Esophagus muscularis mucosa (tissue), 4 donors: ENCODE data around the gene AJUBA. TPM values are rescaled to one million over a fixed set of nuclear protein-coding genes. Genes with fewer than 3 reads are reported as not detected.

Source experiments
- DNase-seq: peaks from one replicate; pipeline ENCODE4 v3.0.0-alpha.2; 2017; ENCODE audit errors: extremely low spot score
- H3K27ac ChIP-seq, 4 donors: fragments of 200-600 bp; sonication (generic); replicated peaks in 1 of 4; 1 replicate in 3 of 4; 2 replicates in 1 of 4; pipeline ENCODE4 v1.5.1; 2016 to 2019; ENCODE audit warnings: mild to moderate bottlenecking in 1 of 4
- H3K27me3 ChIP-seq, 4 donors: fragments of 200-600 bp; sonication (generic); one replicate each; pipeline versions ENCODE4 v1.5.1 to v1.6.0; 2016 to 2019
- H3K36me3 ChIP-seq, 4 donors: fragments of 200-600 bp; sonication (generic); one replicate each; pipeline ENCODE4 v1.5.1; 2016 to 2019
- H3K4me1 ChIP-seq, 4 donors: fragments of 200-600 bp; sonication (generic); one replicate each; pipeline ENCODE4 v1.5.1; 2016 to 2019
- H3K4me3 ChIP-seq, 4 donors: fragments of 200-600 bp; sonication (generic); 1 replicate in 2 of 4; 2 replicates in 2 of 4; pipeline ENCODE4 v1.5.1; 2016 to 2019; ENCODE audit warnings: mild to moderate bottlenecking in 4 of 4, moderate library complexity in 1 of 4
- H3K9me3 ChIP-seq, 4 donors: fragments of 200-600 bp; sonication (generic); 1 replicate in 3 of 4; 2 replicates in 1 of 4; pipeline ENCODE4 v1.5.1; 2016 to 2019
- EP300 ChIP-seq: sonication (generic); formaldehyde crosslinking; IDR thresholded peaks from one replicate; pipeline ENCODE4 v1.6.1; 2017; ENCODE audit warnings: antibody characterized with exemption
- POLR2A ChIP-seq: fragments of 450-650 bp; IDR thresholded peaks from one replicate; pipeline ENCODE4 v1.6.1; 2017; ENCODE audit warnings: antibody characterized with exemption, moderate library complexity, mild to moderate bottlenecking, low read depth
- POLR2AphosphoS5 ChIP-seq, 2 donors: sonication (generic); formaldehyde crosslinking; IDR thresholded peaks; one replicate each; pipeline ENCODE4 v1.6.1; 2017; ENCODE audit warnings: antibody characterized with exemption in 2 of 2
- WGBS: methylation state at CpG from one replicate; pipeline ENCODE4 v1.1.5; 2018; 5-methylcytosine and 5-hydroxymethylcytosine counted together
- intact Hi-C: fragments of 100-400 bp; cut with DNase I; formaldehyde crosslinking; loops from one replicate; pipeline ENCODE4 v1.15.1; 2023
- total RNA-seq, 4 donors: library from RNA; depleted of rRNA; stranded (reverse); fragments of >200 nt; gene quantifications; one replicate each; pipeline versions ENCODE4 v1.1.0 to v1.2.1, GENCODE V29; 2016
- TF ChIP-seq, protein P1 (sequence below), 3 experiments: fragments of 200-600 bp in 2 of 3; fragments of 450-650 bp in 1 of 3; sonication (generic) in 2 of 3; IDR thresholded peaks; one replicate each; pipeline ENCODE4 v1.5.1; 2017 to 2019; ENCODE audit warnings: antibody characterized with exemption in 3 of 3, mild to moderate bottlenecking in 2 of 3, moderate library complexity in 1 of 3

AJUBA gene
- total RNA-seq, 4 donors from 2014 or later: 7.0 to 32.5 (median 17.9) TPM

DNA sequence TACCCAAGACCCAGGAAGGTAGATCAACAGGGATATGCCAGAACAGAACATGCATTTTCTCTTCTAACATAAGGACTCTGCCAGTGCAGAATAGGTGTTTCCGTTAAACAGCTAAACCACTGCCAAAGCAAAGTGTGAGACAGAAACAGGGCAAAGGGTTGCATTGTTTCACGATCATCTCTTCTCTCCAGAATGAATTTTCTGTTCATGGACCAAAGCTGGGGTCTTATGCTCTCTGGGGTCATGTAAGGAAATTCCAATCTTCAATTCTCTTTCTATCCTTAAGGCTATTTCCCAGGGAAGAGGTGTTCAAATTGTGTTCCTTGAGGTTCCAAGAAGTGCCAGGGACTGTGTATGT is 41.4 kb upstream of the AJUBA start:
- Histone ChIP-seq H3K4me3 (no peak overlapping the region), H3K9me3 (no peaks in the 10 kb centered on the region), H3K36me3 (peaks cover 11 to 44% (median 36%) of the 10 kb centered on the region in 4 donors), H3K27me3 (no peaks in the 10 kb centered on the region), H3K27ac (no peak overlapping the region), H3K4me1 (peaks cover 0 to 16% (median 6%) of the 10 kb centered on the region in 4 donors)
- WGBS: 90% methylated on average over 2 of the region's 2 CpGs
- no peak for DNase-seq
- intact Hi-C loops: no loop called here
- TF ChIP-seq EP300 (no peak), POLR2AphosphoS5 (IDR thresholded peaks at IDR 0.05) (no peak), POLR2A (no peak)
- TF ChIP-seq, protein P1, sequence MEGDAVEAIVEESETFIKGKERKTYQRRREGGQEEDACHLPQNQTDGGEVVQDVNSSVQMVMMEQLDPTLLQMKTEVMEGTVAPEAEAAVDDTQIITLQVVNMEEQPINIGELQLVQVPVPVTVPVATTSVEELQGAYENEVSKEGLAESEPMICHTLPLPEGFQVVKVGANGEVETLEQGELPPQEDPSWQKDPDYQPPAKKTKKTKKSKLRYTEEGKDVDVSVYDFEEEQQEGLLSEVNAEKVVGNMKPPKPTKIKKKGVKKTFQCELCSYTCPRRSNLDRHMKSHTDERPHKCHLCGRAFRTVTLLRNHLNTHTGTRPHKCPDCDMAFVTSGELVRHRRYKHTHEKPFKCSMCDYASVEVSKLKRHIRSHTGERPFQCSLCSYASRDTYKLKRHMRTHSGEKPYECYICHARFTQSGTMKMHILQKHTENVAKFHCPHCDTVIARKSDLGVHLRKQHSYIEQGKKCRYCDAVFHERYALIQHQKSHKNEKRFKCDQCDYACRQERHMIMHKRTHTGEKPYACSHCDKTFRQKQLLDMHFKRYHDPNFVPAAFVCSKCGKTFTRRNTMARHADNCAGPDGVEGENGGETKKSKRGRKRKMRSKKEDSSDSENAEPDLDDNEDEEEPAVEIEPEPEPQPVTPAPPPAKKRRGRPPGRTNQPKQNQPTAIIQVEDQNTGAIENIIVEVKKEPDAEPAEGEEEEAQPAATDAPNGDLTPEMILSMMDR (IDR thresholded peaks at IDR 0.05): no peak

DNA sequence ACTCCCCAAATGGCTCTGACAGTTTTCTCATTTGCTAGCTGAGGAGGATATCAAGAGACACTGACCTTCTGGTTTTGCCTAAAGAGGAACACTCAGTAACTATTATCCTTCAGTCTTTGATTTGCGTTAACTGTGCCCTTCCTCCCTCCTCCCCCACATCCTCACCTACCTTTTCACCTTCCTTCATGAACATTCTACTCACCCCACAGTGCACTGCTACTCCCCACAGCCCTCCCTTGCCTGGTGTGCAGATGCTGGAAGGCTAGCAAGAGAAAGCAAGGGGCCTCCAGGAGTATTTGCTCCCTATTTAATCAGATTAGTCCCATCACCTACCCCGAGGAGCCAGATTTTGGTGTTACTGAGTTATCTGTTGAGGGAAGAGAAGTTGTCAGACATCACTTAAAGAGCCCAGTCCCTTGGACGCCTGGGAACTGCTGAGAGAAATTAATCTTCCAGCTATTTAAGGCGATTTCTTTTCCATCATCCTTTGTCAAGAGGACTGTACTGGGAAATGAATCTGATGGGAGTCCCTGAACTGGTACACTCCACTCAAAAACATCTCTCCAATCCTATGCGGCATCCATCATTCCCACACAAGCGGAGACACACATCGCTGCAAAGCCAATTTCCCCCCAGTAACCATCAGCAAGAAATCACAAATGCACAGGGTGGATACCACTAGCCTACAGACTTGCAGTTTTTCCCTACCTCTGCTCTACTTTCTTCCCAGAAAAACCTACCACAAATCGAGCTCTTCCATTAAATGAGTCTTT is 40.9 kb upstream of the AJUBA start:
- WGBS: 79% methylated on average over 8 of the region's 8 CpGs
- peaks cover 11 to 38% (median 32%) of the 10 kb centered on the region in 4 donors for H3K36me3 ChIP-seq
- H3K27ac ChIP-seq: no peak overlapping the region
- no peak for DNase-seq
- H3K27me3 ChIP-seq: no peaks in the 10 kb centered on the region
- TF ChIP-seq, protein P1 (IDR thresholded peaks at IDR 0.05): no peak
- TF ChIP-seq POLR2A (no peak), POLR2AphosphoS5 (IDR thresholded peaks at IDR 0.05) (no peak), EP300 (no peak)
- peaks cover 0 to 10% (median 4%) of the 10 kb centered on the region in 4 donors for H3K4me1 ChIP-seq
- H3K9me3 ChIP-seq: no peaks in the 10 kb centered on the region
- intact Hi-C loops: no loop called here
- no peak overlapping the region for H3K4me3 ChIP-seq

DNA sequence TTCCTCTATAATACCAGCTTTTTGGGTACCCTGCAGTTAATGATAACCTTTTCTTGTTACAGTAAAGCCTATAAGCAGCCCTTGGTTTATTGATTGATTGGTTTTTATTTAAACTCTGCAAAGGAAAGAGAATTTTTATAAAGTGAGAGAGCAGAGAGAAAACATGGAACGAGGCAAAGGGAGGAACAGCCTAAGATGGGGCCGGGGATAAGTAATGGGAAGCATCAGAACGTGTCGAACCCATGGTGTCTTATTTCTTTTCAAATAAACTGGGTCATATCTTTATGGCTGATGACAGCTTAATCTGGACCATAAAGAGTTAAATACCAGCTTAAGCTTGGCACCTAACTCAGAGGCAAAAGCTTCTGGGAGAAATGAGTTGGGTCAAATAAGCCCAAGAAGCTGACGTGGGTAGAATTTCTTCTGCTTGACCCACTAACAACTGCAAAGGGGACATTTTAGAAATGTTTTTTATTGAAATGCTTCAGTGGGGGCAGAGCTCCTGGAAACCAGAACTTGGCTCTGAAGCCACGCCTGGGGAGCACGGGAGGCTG is 39.6 kb upstream of the AJUBA start:
- WGBS: 55% methylated on average over 7 of the region's 7 CpGs
- DNase-seq: no peak
- Histone ChIP-seq H3K9me3 (no peaks in the 10 kb centered on the region), H3K4me1 (peaks cover 0 to 3% (median 0%) of the 10 kb centered on the region in 4 donors), H3K36me3 (peaks cover 11 to 31% (median 24%) of the 10 kb centered on the region in 4 donors), H3K27ac (no peak overlapping the region), H3K4me3 (no peak overlapping the region), H3K27me3 (no peaks in the 10 kb centered on the region)
- TF ChIP-seq, protein P1 (IDR thresholded peaks at IDR 0.05): no peak
- TF ChIP-seq POLR2AphosphoS5 (IDR thresholded peaks at IDR 0.05) (no peak), EP300 (no peak), POLR2A (no peak)
- intact Hi-C loops: no loop called here

DNA sequence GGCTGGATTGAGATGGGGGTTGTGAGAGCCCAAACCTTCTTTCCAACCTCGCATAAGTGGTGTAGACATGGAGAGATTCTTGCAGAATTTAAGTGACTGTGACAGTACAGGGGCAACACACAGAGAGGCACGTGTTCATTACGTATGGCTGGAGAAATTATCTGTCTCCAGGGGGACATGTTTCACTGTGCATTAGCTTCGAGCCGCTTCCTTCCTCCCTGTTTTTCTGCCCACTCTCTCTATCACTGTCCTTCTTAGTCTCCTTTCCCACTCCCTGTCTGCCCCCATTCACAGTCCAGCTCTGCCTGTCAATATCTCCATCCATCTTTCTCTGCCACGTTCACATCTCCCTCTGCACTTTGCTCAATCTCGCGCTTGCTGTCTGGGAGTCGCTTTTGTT is 39.1 kb upstream of the AJUBA start:
- peaks cover 0 to 3% (median 0%) of the 10 kb centered on the region in 4 donors for H3K4me1 ChIP-seq

More for the DNA sequence above, 39.1 kb upstream of the AJUBA start:
- Histone ChIP-seq H3K27me3 (no peaks in the 10 kb centered on the region), H3K4me3 (no peak overlapping the region), H3K27ac (no peak overlapping the region), H3K36me3 (peaks cover 11 to 26% (median 20%) of the 10 kb centered on the region in 4 donors), H3K9me3 (no peaks in the 10 kb centered on the region)
- TF ChIP-seq, protein P1 (IDR thresholded peaks at IDR 0.05): no peak
- TF ChIP-seq EP300: no peak
- no peak for TF ChIP-seq POLR2AphosphoS5 (IDR thresholded peaks at IDR 0.05)
- no peak for TF ChIP-seq POLR2A
- no peak for DNase-seq
- intact Hi-C loops: no loop called here
- WGBS: 67% methylated on average over 9 of the region's 9 CpGs
